Body of pancreas (tissue), 4 donors: ENCODE measurements around the gene ZNF628.

Source experiments
- POLR2A ChIP-seq, 3 donors: fragments of 450-650 bp; IDR thresholded peaks; one replicate each; pipeline ENCODE4 v1.6.1; 2016; ENCODE audit warnings: antibody characterized with exemption in 3 of 3, mild to moderate bottlenecking in 2 of 3
- TF ChIP-seq, protein P1 (sequence below), 7 experiments: fragments of 450-650 bp in 4 of 7; fragments of 200-600 bp in 3 of 7; sonication (generic) in 3 of 7; IDR thresholded peaks; one replicate each; pipeline ENCODE4 v1.5.1; 2016 to 2019; ENCODE audit warnings: antibody characterized with exemption in 7 of 7

DNA sequence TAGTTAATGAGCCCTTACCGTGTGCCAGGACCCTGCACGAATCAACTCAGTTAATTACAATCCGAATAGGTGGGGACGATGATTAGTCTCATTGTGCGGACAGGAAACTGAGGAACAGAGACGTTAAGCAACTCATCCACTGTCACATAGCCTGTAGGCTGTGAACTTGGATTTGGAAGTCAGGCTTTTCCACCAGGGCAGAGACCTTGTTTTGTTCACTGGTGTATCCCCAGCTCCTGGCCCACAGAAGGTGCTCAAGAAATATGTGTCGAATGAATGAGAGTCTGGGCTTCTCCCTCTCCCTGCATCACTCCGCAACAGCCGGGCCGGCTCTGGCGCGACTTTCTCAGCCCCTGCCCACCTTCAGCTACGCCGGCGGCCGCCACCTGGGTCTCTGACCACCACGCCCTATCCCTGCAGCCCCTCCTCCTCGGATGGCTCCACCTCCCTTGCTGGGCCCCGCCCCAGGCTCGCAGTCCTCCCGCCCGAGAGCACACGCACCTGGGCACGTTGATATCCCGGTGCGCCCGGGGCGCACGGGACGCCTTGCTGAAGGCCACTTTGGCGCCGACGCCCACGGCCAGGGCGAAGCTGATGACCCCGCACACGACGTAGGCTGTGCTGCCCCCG is 34.6 kb upstream of the ZNF628 start:
- TF ChIP-seq, protein P1, sequence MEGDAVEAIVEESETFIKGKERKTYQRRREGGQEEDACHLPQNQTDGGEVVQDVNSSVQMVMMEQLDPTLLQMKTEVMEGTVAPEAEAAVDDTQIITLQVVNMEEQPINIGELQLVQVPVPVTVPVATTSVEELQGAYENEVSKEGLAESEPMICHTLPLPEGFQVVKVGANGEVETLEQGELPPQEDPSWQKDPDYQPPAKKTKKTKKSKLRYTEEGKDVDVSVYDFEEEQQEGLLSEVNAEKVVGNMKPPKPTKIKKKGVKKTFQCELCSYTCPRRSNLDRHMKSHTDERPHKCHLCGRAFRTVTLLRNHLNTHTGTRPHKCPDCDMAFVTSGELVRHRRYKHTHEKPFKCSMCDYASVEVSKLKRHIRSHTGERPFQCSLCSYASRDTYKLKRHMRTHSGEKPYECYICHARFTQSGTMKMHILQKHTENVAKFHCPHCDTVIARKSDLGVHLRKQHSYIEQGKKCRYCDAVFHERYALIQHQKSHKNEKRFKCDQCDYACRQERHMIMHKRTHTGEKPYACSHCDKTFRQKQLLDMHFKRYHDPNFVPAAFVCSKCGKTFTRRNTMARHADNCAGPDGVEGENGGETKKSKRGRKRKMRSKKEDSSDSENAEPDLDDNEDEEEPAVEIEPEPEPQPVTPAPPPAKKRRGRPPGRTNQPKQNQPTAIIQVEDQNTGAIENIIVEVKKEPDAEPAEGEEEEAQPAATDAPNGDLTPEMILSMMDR (IDR thresholded peaks at IDR 0.05) = no peak
- TF ChIP-seq POLR2A (IDR thresholded peaks at IDR 0.05) = no peak
